ENCODE data around the gene LMBRD1.

LMBRD1 gene

GRCh38 chr6:69768664-69769063, 28.1 kb downstream of the LMBRD1 start:
- ATAC-seq: no peak
- TF ChIP-seq ZFP3 (CRISPR knock-in tag; IDR thresholded peaks at IDR 0.05) (no peak), TSHZ2 (CRISPR knock-in tag; IDR thresholded peaks at IDR 0.05) (no peak), POU6F1 (CRISPR knock-in tag; IDR thresholded peaks at IDR 0.05; ENCODE audit: borderline replicate concordance, low read depth) (no peak), ZNF8 (CRISPR knock-in tag; IDR thresholded peaks at IDR 0.05) (no peak), TOX (CRISPR knock-in tag; IDR thresholded peaks at IDR 0.05; ENCODE audit: borderline replicate concordance) (no peak), CSDC2 (CRISPR knock-in tag; IDR thresholded peaks at IDR 0.05) (no peak), BACH2 (CRISPR knock-in tag; IDR thresholded peaks at IDR 0.05; ENCODE audit: borderline replicate concordance) (no peak), OSR1 (CRISPR knock-in tag; IDR thresholded peaks at IDR 0.05) (no peak), ZNF565 (CRISPR knock-in tag; conservative IDR thresholded peaks at IDR 0.05; ENCODE audit: low read depth) (no peak), TCF4 (CRISPR knock-in tag; IDR thresholded peaks at IDR 0.05; ENCODE audit: borderline replicate concordance) (no peak), CSRNP3 (CRISPR knock-in tag; IDR thresholded peaks at IDR 0.05) (no peak), ZC3H10 (CRISPR knock-in tag; IDR thresholded peaks at IDR 0.05) (no peak), CREB5 (CRISPR knock-in tag; IDR thresholded peaks at IDR 0.05; ENCODE audit: low read depth) (no peak), ESRRG (CRISPR knock-in tag; IDR thresholded peaks at IDR 0.05) (no peak), ISL1 (CRISPR knock-in tag; IDR thresholded peaks at IDR 0.05) (no peak), PATZ1 (CRISPR knock-in tag; IDR thresholded peaks at IDR 0.05; ENCODE audit: borderline replicate concordance) (no peak), ZFP30 (CRISPR knock-in tag; IDR thresholded peaks at IDR 0.05) (no peak), SNAI2 (CRISPR knock-in tag; IDR thresholded peaks at IDR 0.05) (no peak), PPARA (CRISPR knock-in tag; IDR thresholded peaks at IDR 0.05; ENCODE audit: borderline replicate concordance) (no peak), ZNF70 (CRISPR knock-in tag; IDR thresholded peaks at IDR 0.05) (no peak)

GRCh38 chr6:69763763-69764162, 33.0 kb downstream of the LMBRD1 start:
- ATAC-seq: no peak
- TF ChIP-seq ZC3H10 (CRISPR knock-in tag; IDR thresholded peaks at IDR 0.05) (no peak), CSRNP3 (CRISPR knock-in tag; IDR thresholded peaks at IDR 0.05) (no peak), ESRRG (CRISPR knock-in tag; IDR thresholded peaks at IDR 0.05) (no peak), ZFP30 (CRISPR knock-in tag; IDR thresholded peaks at IDR 0.05) (no peak), PATZ1 (CRISPR knock-in tag; IDR thresholded peaks at IDR 0.05; ENCODE audit: borderline replicate concordance) (no peak), GLIS3 (CRISPR knock-in tag; IDR thresholded peaks at IDR 0.05) (no peak), CSDC2 (CRISPR knock-in tag; IDR thresholded peaks at IDR 0.05) (no peak), CREB5 (CRISPR knock-in tag; IDR thresholded peaks at IDR 0.05; ENCODE audit: low read depth) (no peak), POU6F1 (CRISPR knock-in tag; IDR thresholded peaks at IDR 0.05; ENCODE audit: borderline replicate concordance, low read depth) (no peak), ZNF565 (CRISPR knock-in tag; conservative IDR thresholded peaks at IDR 0.05; ENCODE audit: low read depth) (no peak), ISL1 (CRISPR knock-in tag; IDR thresholded peaks at IDR 0.05) (no peak), ZNF70 (CRISPR knock-in tag; IDR thresholded peaks at IDR 0.05) (no peak), BACH2 (CRISPR knock-in tag; IDR thresholded peaks at IDR 0.05; ENCODE audit: borderline replicate concordance) (no peak), PPARA (CRISPR knock-in tag; IDR thresholded peaks at IDR 0.05; ENCODE audit: borderline replicate concordance) (no peak), TOX (CRISPR knock-in tag; IDR thresholded peaks at IDR 0.05; ENCODE audit: borderline replicate concordance) (no peak)

Data from SK-N-SH treated with all-trans-retinoic acid at 6 μM for 48 hours (cell line).